ENCODE results near the gene CIAO3.

- TF ChIP-seq CTCF (optimal IDR thresholded peaks at IDR 0.05 in 1 of 3, IDR thresholded peaks at IDR 0.05 in 1 of 3, conservative IDR thresholded peaks at IDR 0.05 in 1 of 3; ENCODE audit: extremely low read depth in 1 of 3, insufficient read depth in 2 of 3, low read length in 3 of 3) (no peak), EZH2 (IDR thresholded peaks at IDR 0.05; ENCODE audit: low read length) (no peak)
Measured at GRCh38 chr16:776824-777223, 36.0 kb upstream of the CIAO3 start.
